NT2/D1 (cell line): ENCODE results near the gene RPRD1B.

Source experiments
- YY1 ChIP-seq: IDR thresholded peaks from 2 replicates; pipeline ENCODE4 v1.6.1; 2011; ENCODE audit not compliant: insufficient read length, insufficient read depth
- ZNF274 ChIP-seq: IDR thresholded peaks from 2 replicates; pipeline ENCODE4 v1.6.1; 2011; ENCODE audit warnings: mild to moderate bottlenecking, low read depth, low read length

- TF ChIP-seq YY1: no peak
- no peak for TF ChIP-seq ZNF274
Measured at GRCh38 chr20:38076548-38076947, 43.0 kb downstream of the RPRD1B start.
